ENCODE results near the gene NUP50. TPM values are rescaled to one million over a fixed set of nuclear protein-coding genes. Genes with fewer than 3 reads are reported as not detected.

Gene NUP50
- total RNA-seq, 4 donors from 2014 or later = 38.9 to 96.9 (median 72.0) TPM

DNA sequence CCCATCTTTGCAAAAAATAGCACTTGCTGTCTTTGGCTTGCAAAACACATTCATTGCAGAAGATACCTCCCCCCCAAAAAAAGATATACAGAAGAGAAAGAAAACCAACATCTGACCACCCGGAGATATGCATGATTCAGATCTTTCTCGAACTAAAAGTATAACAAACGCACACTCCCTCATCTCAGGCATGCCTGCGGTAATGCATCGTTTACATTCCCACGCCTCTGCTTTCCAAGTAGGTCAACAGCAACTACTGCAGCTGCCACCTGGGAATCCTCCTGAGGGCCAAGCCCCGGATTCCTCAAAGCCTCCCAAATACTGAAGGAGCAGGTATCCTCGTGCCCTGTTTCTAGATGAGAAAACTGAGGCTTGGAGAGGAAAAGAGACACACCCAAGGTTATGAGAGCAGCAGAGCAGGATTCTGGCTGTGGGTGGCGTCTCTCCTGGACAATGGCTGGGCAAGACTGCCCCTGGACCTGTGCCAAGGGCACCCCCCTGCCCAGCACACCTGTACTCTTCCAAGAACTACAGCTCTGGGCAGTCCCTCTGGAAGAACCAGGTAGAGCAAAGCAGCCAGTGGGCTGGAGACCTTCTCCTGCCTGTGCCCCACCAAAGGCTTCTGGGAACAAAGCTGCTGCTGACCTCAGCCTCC lies 38.1 kb downstream of the NUP50 start:
- H3K9me3 ChIP-seq = no peaks in the 10 kb centered on the region
- DNase-seq (ENCODE audit: low spot score in 2 of 2) = no peak
- H3K36me3 ChIP-seq = peaks cover 0 to 90% (median 17%) of the 10 kb centered on the region in 3 donors
- TF ChIP-seq CTCF (IDR thresholded peaks at IDR 0.05) = no peak
- no peak for TF ChIP-seq EP300 (IDR thresholded peaks at IDR 0.05)
- WGBS, 2 donors = 59 to 68% methylated on average over 9 of the region's 9 CpGs
- no peak overlapping the region for H3K4me3 ChIP-seq
- no peaks in the 10 kb centered on the region for H3K27me3 ChIP-seq
- peak overlapping the region in 2 of 4 donors; percentile 40 to 61 for H3K27ac ChIP-seq
- peaks cover 0 to 25% (median 0%) of the 10 kb centered on the region in 4 donors for H3K4me1 ChIP-seq

DNA sequence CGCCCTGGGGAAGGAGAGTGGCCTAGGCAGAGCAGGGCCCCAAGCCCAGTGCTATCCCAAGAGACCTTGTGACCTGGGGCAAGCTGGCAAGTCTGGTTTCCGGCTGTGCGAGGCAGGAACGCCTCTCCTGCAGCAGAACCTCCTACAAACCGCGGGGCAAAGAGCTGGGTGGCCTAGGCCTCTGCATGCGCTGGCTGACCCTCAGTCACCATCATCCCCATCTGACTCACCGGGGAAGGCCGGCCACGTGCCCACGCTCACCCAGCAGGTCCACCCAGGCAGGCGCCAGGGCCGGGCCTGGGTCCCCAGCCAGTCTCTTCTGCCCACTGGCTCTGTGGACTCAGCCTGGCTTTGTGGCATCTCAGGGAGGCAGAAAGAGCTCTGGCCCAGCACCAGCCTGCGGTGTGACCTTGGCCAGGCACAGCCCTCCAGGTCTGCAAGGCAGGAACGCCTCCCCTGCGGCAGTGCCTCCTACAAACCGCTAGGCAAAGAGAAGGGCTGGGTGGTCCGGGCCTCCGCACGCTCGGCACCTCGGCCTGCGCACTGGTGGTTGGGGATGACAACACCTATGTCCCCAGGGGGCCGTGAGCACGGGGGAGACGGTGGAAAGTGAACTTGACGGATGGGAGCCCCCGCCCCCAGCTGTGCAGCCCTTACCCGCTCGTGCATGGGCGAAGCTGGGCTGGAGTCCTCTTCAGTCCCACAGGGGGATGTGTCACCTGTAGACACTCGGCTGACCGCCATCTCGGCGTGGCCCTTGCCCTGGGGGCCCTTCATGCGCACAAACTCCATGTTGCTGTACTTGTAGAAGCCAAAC lies 38.8 kb downstream of the NUP50 start:
- DNase-seq (ENCODE audit: low spot score in 2 of 2) = no peak
- Histone ChIP-seq H3K27ac (peak overlapping the region in 2 of 4 donors; percentile 40 to 61), H3K4me3 (no peak overlapping the region), H3K4me1 (peaks cover 0 to 25% (median 0%) of the 10 kb centered on the region in 4 donors), H3K27me3 (no peaks in the 10 kb centered on the region), H3K9me3 (no peaks in the 10 kb centered on the region), H3K36me3 (peaks cover 0 to 85% (median 17%) of the 10 kb centered on the region in 3 donors)
- 73% methylated on average over 19 to 25 of the region's 36 CpGs for WGBS, 2 donors
- TF ChIP-seq EP300 (IDR thresholded peaks at IDR 0.05) (no peak), CTCF (IDR thresholded peaks at IDR 0.05) (no peak), POLR2A (IDR thresholded peaks at IDR 0.05) (no peak)

DNA sequence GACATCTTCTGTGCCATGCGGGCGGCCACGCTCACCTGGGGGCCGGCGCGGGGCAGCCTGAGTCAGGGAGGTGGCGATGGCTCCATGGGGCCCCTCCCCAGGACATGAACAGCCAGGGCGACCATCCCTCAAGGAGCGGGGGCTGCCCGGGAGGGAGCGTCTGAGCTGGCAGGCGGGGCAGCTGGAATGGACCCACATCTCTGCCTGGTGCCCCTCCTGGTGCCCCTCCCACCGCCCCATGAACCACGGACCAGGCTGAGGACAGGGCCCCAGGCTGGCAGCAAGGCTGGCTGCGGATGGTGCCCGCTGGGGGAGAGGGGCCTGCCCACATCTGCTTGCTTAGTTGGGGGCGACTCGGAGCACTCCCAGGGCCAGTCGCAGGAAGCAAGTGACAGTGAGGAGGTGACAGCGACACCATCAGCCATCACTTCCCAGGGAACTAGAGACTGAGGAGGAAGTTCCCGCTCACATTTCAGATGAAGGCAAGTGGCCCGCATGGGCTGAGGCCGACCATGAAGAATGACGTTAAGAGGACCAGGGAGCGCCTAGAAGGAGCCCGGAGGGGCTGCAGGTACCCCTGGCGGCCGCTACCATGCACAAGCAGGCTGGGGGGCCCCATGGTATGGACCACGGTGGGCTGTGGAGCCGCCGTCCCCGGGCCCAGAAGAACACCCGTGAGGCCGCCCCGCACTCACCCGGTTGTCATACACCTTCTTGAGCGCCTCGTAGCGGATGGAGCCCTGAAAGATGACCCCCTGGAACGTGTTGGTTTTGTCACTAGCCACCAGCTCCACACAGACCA lies 39.6 kb downstream of the NUP50 start:
- DNase-seq (ENCODE audit: low spot score in 2 of 2) = no peak
- H3K4me3 ChIP-seq = no peak overlapping the region
- peaks cover 0 to 81% (median 17%) of the 10 kb centered on the region in 3 donors for H3K36me3 ChIP-seq
- H3K4me1 ChIP-seq = peaks cover 0 to 26% (median 0%) of the 10 kb centered on the region in 4 donors
- H3K27ac ChIP-seq = peak overlapping the region in 1 of 4 donors; percentile 61
- no peak for TF ChIP-seq CTCF (IDR thresholded peaks at IDR 0.05)
- TF ChIP-seq POLR2A (IDR thresholded peaks at IDR 0.05) = no peak
- TF ChIP-seq EP300 (IDR thresholded peaks at IDR 0.05) = no peak
- H3K9me3 ChIP-seq = no peaks in the 10 kb centered on the region
- no peaks in the 10 kb centered on the region for H3K27me3 ChIP-seq
- WGBS, 2 donors = 90 to 91% methylated on average over 20 to 35 of the region's 40 CpGs

- Histone ChIP-seq H3K4me1 (peaks cover 0 to 35% (median 3%) of the 10 kb centered on the region in 4 donors), H3K27ac (no peak overlapping the region), H3K36me3 (peaks cover 0 to 73% (median 17%) of the 10 kb centered on the region in 3 donors), H3K27me3 (no peaks in the 10 kb centered on the region), H3K4me3 (no peak overlapping the region), H3K9me3 (no peaks in the 10 kb centered on the region)
- DNase-seq (ENCODE audit: low spot score in 2 of 2) = no peak
- no peak for TF ChIP-seq EP300 (IDR thresholded peaks at IDR 0.05)
- TF ChIP-seq POLR2A (IDR thresholded peaks at IDR 0.05) = no peak
- TF ChIP-seq CTCF (IDR thresholded peaks at IDR 0.05) = no peak
- 73 to 79% methylated on average over 10 to 13 of the region's 13 CpGs for WGBS, 2 donors
Measured at GRCh38 chr22:45204241-45204640, 40.5 kb downstream of the NUP50 start.
